NB4 (cell line): ENCODE data around the gene PBX3.

ENCODE experiments used
- CTCF ChIP-seq: IDR thresholded peaks from one replicate; pipeline ENCODE4 v1.5.1; 2012; ENCODE audit warnings: low read depth, low read length
- MAX ChIP-seq: IDR thresholded peaks from 2 replicates; pipeline ENCODE4 v1.6.1; 2011; ENCODE audit warnings: low read depth, low read length
- POLR2A ChIP-seq: IDR thresholded peaks from 2 replicates; pipeline ENCODE4 v1.6.1; 2011; ENCODE audit warnings: mild to moderate bottlenecking; ENCODE audit not compliant: insufficient read length; ENCODE audit errors: extremely low read depth

- TF ChIP-seq MAX (no peak), POLR2A (no peak), CTCF (no peak)
Measured at GRCh38 chr9:125929846-125930245, 182.7 kb downstream of the PBX3 start.
